HG03139 (cell line): ENCODE results near the gene NEDD8.

ENCODE experiments used
- ATAC-seq: cut with Tn5 transposase; IDR thresholded peaks from one replicate; pipeline ENCODE4 v1.9.1; 2021; ENCODE audit not compliant: unreplicated experiment

NEDD8 gene

GRCh38 chr14:24198814-24199524 is 33.2 kb downstream of the NEDD8 start:
- ATAC-seq: no peak

- no peak for ATAC-seq
Measured at GRCh38 chr14:24197056-24197450, 35.1 kb downstream of the NEDD8 start.

- peak; percentile 10 for ATAC-seq
Measured at GRCh38 chr14:24196071-24197055, 35.8 kb downstream of the NEDD8 start.

GRCh38 chr14:24195186-24196070 is 36.7 kb downstream of the NEDD8 start, which contains the start of gene TM9SF1:
Gene TM9SF1, minus strand, starts transcription at chr14:24195441. Its CDS starts 422 bp downstream, at chr14:24195019.
- peak; percentile 78 for ATAC-seq

GRCh38 chr14:24194873-24195185 is 37.3 kb downstream of the NEDD8 start:
- no peak for ATAC-seq

- no peak for ATAC-seq
Measured at GRCh38 chr14:24194186-24194872, 37.8 kb downstream of the NEDD8 start.

GRCh38 chr14:24192933-24193332 is 39.2 kb downstream of the NEDD8 start:
- ATAC-seq: no peak

GRCh38 chr14:24190416-24190815 is 41.8 kb downstream of the NEDD8 start:
- no peak for ATAC-seq

- no peak for ATAC-seq
Measured at GRCh38 chr14:24189460-24189859, 42.7 kb downstream of the NEDD8 start.

GRCh38 chr14:24189059-24189375 is 43.1 kb downstream of the NEDD8 start:
- ATAC-seq: no peak

GRCh38 chr14:24188251-24189058 is 43.7 kb downstream of the NEDD8 start, which contains the start of gene IPO4:
Gene IPO4, minus strand, starts transcription at chr14:24188816. Its CDS starts 29 bp downstream, at chr14:24188787.
- peak; percentile 86 for ATAC-seq

- ATAC-seq: no peak
Measured at GRCh38 chr14:24187539-24187915, 44.6 kb downstream of the NEDD8 start.

GRCh38 chr14:24186831-24187538 is 45.2 kb downstream of the NEDD8 start:
- ATAC-seq: no peak

GRCh38 chr14:24185741-24186140 is 46.4 kb downstream of the NEDD8 start:
- no peak for ATAC-seq

- no peak for ATAC-seq
Measured at GRCh38 chr14:24185026-24185425, 47.1 kb downstream of the NEDD8 start.

GRCh38 chr14:24184104-24184970 is 47.8 kb downstream of the NEDD8 start:
- no peak for ATAC-seq

GRCh38 chr14:24183014-24183481 is 49.1 kb downstream of the NEDD8 start:
- no peak for ATAC-seq
